Mesenchymal stem cell (in vitro differentiated cells and primary cell): ENCODE measurements around the gene USF3.

Experiments
- DNase-seq: peaks from one replicate; pipeline ENCODE4 v3.0.0-alpha.2; 2013
- H2AFZ ChIP-seq: one replicate; pipeline ENCODE4 v1.6.1; 2013; ENCODE audit warnings: low read depth, mild to moderate bottlenecking, control low read depth, inconsistent platforms, low read length, moderate library complexity
- H2AK5ac ChIP-seq: 2 replicates; pipeline ENCODE4 v1.6.1; 2013; ENCODE audit warnings: low read length, moderate library complexity, mild to moderate bottlenecking, inconsistent platforms; ENCODE audit not compliant: severe bottlenecking
- H2BK120ac ChIP-seq: one replicate; pipeline ENCODE4 v1.6.1; 2013; ENCODE audit warnings: low read depth, mild to moderate bottlenecking, inconsistent platforms, low read length, moderate library complexity
- H2BK12ac ChIP-seq, 2 experiments: one replicate each; pipeline ENCODE4 v1.6.1; 2013; ENCODE audit warnings: inconsistent platforms in 2 of 2, low read length in 2 of 2, mild to moderate bottlenecking in 2 of 2, moderate library complexity in 2 of 2, control low read depth in 1 of 2
- H2BK15ac ChIP-seq: one replicate; pipeline ENCODE4 v1.6.1; 2013; ENCODE audit warnings: mild to moderate bottlenecking, low read depth, inconsistent platforms; ENCODE audit not compliant: poor library complexity, severe bottlenecking
- H2BK5ac ChIP-seq: 2 replicates; pipeline ENCODE4 v1.6.1; 2013; ENCODE audit warnings: low read depth, mild to moderate bottlenecking, low read length, control low read depth, inconsistent platforms; ENCODE audit not compliant: poor library complexity, severe bottlenecking
- H3K14ac ChIP-seq, 2 experiments: one replicate each; pipeline ENCODE4 v1.6.1; 2013; ENCODE audit warnings: inconsistent platforms in 2 of 2, low read length in 2 of 2, control low read depth in 1 of 2, mild to moderate bottlenecking in 1 of 2, moderate library complexity in 1 of 2
- H3K18ac ChIP-seq, 2 experiments: one replicate each; pipeline ENCODE4 v1.6.1; 2013; ENCODE audit warnings: inconsistent platforms in 2 of 2, low read length in 2 of 2, control low read depth in 1 of 2, low read depth in 1 of 2, mild to moderate bottlenecking in 1 of 2
- H3K23ac ChIP-seq, 2 experiments: one replicate each; pipeline ENCODE4 v1.6.1; 2013; ENCODE audit warnings: inconsistent platforms in 2 of 2, low read length in 2 of 2, mild to moderate bottlenecking in 2 of 2, moderate library complexity in 2 of 2, control low read depth in 1 of 2
- H3K27ac ChIP-seq: 2 replicates; pipeline ENCODE4 v1.5.1; 2013; ENCODE audit warnings: mild to moderate bottlenecking, moderate library complexity, low read length, control low read depth, inconsistent platforms; ENCODE audit not compliant: poor library complexity, severe bottlenecking
- H3K27me3 ChIP-seq, 2 experiments: 2 replicates each; pipeline versions ENCODE4 v1.6.1 to v1.7.0; 2013; ENCODE audit warnings: low read length in 2 of 2, mild to moderate bottlenecking in 2 of 2, moderate library complexity in 2 of 2, control low read depth in 1 of 2, inconsistent platforms in 1 of 2; ENCODE audit not compliant: control insufficient read depth in 1 of 2, insufficient read depth in 1 of 2
- H3K36me3 ChIP-seq, 2 experiments: 2 replicates each; pipeline versions ENCODE4 v1.6.1 to v1.7.0; 2013; ENCODE audit warnings: low read length in 2 of 2, control low read depth in 1 of 2, inconsistent platforms in 1 of 2, low read depth in 1 of 2, mild to moderate bottlenecking in 1 of 2; ENCODE audit not compliant: insufficient read depth in 2 of 2, control insufficient read depth in 1 of 2
- H3K4ac ChIP-seq, 2 experiments: one replicate each; pipeline ENCODE4 v1.6.1; 2013; ENCODE audit warnings: inconsistent platforms in 2 of 2, low read length in 2 of 2, mild to moderate bottlenecking in 2 of 2, moderate library complexity in 2 of 2, control low read depth in 1 of 2, low read depth in 1 of 2
- H3K4me1 ChIP-seq: 2 replicates; pipeline ENCODE4 v1.6.1; 2013; ENCODE audit warnings: low read depth, low read length, control low read depth; ENCODE audit not compliant: control insufficient read depth, insufficient read depth
- H3K4me2 ChIP-seq: 2 replicates; pipeline ENCODE4 v1.6.1; 2013; ENCODE audit warnings: low read length, mild to moderate bottlenecking, inconsistent platforms; ENCODE audit not compliant: poor library complexity, severe bottlenecking
- H3K4me3 ChIP-seq, 2 experiments: 2 replicates each; pipeline versions ENCODE4 v1.5.1 to v1.7.0; 2013; ENCODE audit warnings: low read length in 2 of 2, mild to moderate bottlenecking in 2 of 2, control low read depth in 1 of 2, low read depth in 1 of 2; ENCODE audit not compliant: insufficient read depth in 1 of 2
- H3K79me1 ChIP-seq: replicated peaks from 2 replicates; pipeline ENCODE4 v1.6.1; 2013; ENCODE audit warnings: mild to moderate bottlenecking, control low read depth, low read length, inconsistent platforms; ENCODE audit not compliant: poor library complexity, severe bottlenecking
- H3K9ac ChIP-seq: 2 replicates; pipeline ENCODE4 v1.7.0; 2013; ENCODE audit warnings: mild to moderate bottlenecking, low read length, moderate library complexity
- H3K9me3 ChIP-seq: 2 replicates; pipeline ENCODE4 v1.7.0; 2013; ENCODE audit warnings: mild to moderate bottlenecking, low read length; ENCODE audit not compliant: control insufficient read depth
- H4K8ac ChIP-seq: one replicate; pipeline ENCODE4 v1.6.1; 2013; ENCODE audit warnings: inconsistent platforms, mild to moderate bottlenecking, low read length, moderate library complexity
- H4K91ac ChIP-seq: one replicate; pipeline ENCODE4 v1.6.1; 2013; ENCODE audit warnings: mild to moderate bottlenecking, low read length, inconsistent platforms
- WGBS: methylation state at CpG from one replicate; pipeline ENCODE4 v1.1.7; 2013; ENCODE audit warnings: mixed read lengths; 5-methylcytosine and 5-hydroxymethylcytosine counted together

Gene USF3

GRCh38 chr3:113736548-113737089 is 40.2 kb upstream of the USF3 start:
- Histone ChIP-seq H4K8ac (no peak overlapping the region), H2AK5ac (no peak overlapping the region), H3K27ac (no peak overlapping the region), H3K27me3 (no peaks in the 10 kb centered on the region), H3K9me3 (no peaks in the 10 kb centered on the region), H2BK12ac (no peak overlapping the region), H3K9ac (peak overlapping the region; percentile 68), H2BK5ac (no peak overlapping the region), H2BK15ac (no peak overlapping the region), H3K18ac (no peak overlapping the region), H3K4me1 (no peaks in the 10 kb centered on the region), H3K23ac (no peak overlapping the region), H3K4me2 (no peak overlapping the region), H3K79me1 (peaks cover 4% of the 10 kb centered on the region), H3K4me3 (no peak overlapping the region), H3K36me3 (peaks cover 0 to 17% of the 10 kb centered on the region in 2 experiments), H4K91ac (no peak overlapping the region), H3K4ac (no peak overlapping the region), H2BK120ac (no peak overlapping the region), H2AFZ (no peak overlapping the region), H3K14ac (no peak overlapping the region)
- whole genome bisulfite sequencing: 67% methylated on average over 3 of the region's 3 CpGs
- DNase-seq: peak; percentile 79

GRCh38 chr3:113731694-113732093 is 35.3 kb upstream of the USF3 start:
- H3K27me3 ChIP-seq: no peaks in the 10 kb centered on the region
- no peak overlapping the region for H2BK5ac ChIP-seq
- no peak overlapping the region for H2BK12ac ChIP-seq
- 93% methylated on average over 3 of the region's 4 CpGs for WGBS
- H2BK120ac ChIP-seq: no peak overlapping the region
- H3K9me3 ChIP-seq: no peaks in the 10 kb centered on the region
- H3K4me1 ChIP-seq: no peaks in the 10 kb centered on the region
- no peak overlapping the region for H2AFZ ChIP-seq
- no peak overlapping the region for H2BK15ac ChIP-seq
- no peak overlapping the region for H3K14ac ChIP-seq
- peaks cover 9 to 37% of the 10 kb centered on the region in 2 experiments for H3K36me3 ChIP-seq
- no peak overlapping the region for H3K27ac ChIP-seq
- H3K4ac ChIP-seq: no peak overlapping the region
- H3K4me3 ChIP-seq: no peak overlapping the region
- no peak overlapping the region for H4K91ac ChIP-seq
- H3K79me1 ChIP-seq: peaks cover 4% of the 10 kb centered on the region
- no peak overlapping the region for H2AK5ac ChIP-seq
- DNase-seq: no peak
- no peak overlapping the region for H4K8ac ChIP-seq
- no peak overlapping the region for H3K9ac ChIP-seq
- no peak overlapping the region for H3K18ac ChIP-seq
- no peak overlapping the region for H3K23ac ChIP-seq
- H3K4me2 ChIP-seq: no peak overlapping the region

GRCh38 chr3:113730550-113730949 is 34.1 kb upstream of the USF3 start:
- Histone ChIP-seq H3K14ac (no peak overlapping the region), H2BK12ac (no peak overlapping the region), H4K91ac (no peak overlapping the region), H2AFZ (no peak overlapping the region), H3K79me1 (peaks cover 4% of the 10 kb centered on the region), H2BK120ac (no peak overlapping the region), H3K9me3 (no peaks in the 10 kb centered on the region), H3K18ac (no peak overlapping the region), H3K36me3 (peaks cover 9 to 39% of the 10 kb centered on the region in 2 experiments), H2AK5ac (no peak overlapping the region), H3K4me2 (no peak overlapping the region), H4K8ac (no peak overlapping the region), H2BK5ac (no peak overlapping the region), H2BK15ac (no peak overlapping the region), H3K27me3 (no peaks in the 10 kb centered on the region), H3K4me3 (no peak overlapping the region), H3K27ac (no peak overlapping the region), H3K4ac (no peak overlapping the region), H3K23ac (no peak overlapping the region), H3K9ac (no peak overlapping the region), H3K4me1 (no peaks in the 10 kb centered on the region)
- WGBS: 83% methylated on average over 1 of the region's 1 CpG
- no peak for DNase-seq

GRCh38 chr3:113728661-113729060 is 32.2 kb upstream of the USF3 start:
- H3K23ac ChIP-seq: no peak overlapping the region
- no peak overlapping the region for H3K4ac ChIP-seq
- H3K79me1 ChIP-seq: peaks cover 8% of the 10 kb centered on the region
- H3K14ac ChIP-seq: no peak overlapping the region
- no peaks in the 10 kb centered on the region for H3K27me3 ChIP-seq
- H2BK15ac ChIP-seq: no peak overlapping the region
- no peak overlapping the region for H3K9ac ChIP-seq
- H3K4me3 ChIP-seq: no peak overlapping the region
- H3K27ac ChIP-seq: no peak overlapping the region
- 85% methylated on average over 2 of the region's 2 CpGs for WGBS
- no peak for DNase-seq
- H4K91ac ChIP-seq: no peak overlapping the region
- no peak overlapping the region for H3K4me2 ChIP-seq
- H3K36me3 ChIP-seq: peaks cover 9 to 55% of the 10 kb centered on the region in 2 experiments
- no peak overlapping the region for H2AFZ ChIP-seq
- H2BK5ac ChIP-seq: no peak overlapping the region
- H3K9me3 ChIP-seq: no peaks in the 10 kb centered on the region
- no peak overlapping the region for H2BK12ac ChIP-seq
- H2BK120ac ChIP-seq: no peak overlapping the region
- no peak overlapping the region for H2AK5ac ChIP-seq
- H3K4me1 ChIP-seq: no peaks in the 10 kb centered on the region
- H4K8ac ChIP-seq: no peak overlapping the region
- no peak overlapping the region for H3K18ac ChIP-seq
